Measurements from ENCODE around the gene SBK3. TPM values are rescaled to one million over a fixed set of nuclear protein-coding genes. Genes with fewer than 3 reads are reported as not detected.
A peak's percentile ranks its signal among the peaks of the same experiment; 100 is the strongest.

The SBK3 gene
- polyA plus RNA-seq, 1 of the 3 experiments (the other 2 are of a cell fraction): 0.03 TPM

GRCh38 chr19:55581823-55582223, 36.5 kb upstream of the SBK3 start:
- Histone ChIP-seq H3K9me2 (no peaks in the 10 kb centered on the region), H3K4me1 (ENCODE audit: control insufficient read depth in 1 of 2, insufficient read depth in 2 of 2, low read depth in 1 of 2, low read length in 1 of 2) (peaks cover 13 to 22% of the 10 kb centered on the region in 2 experiments; a peak in 2 of 4 replicates), H4K20me1 (ENCODE audit: insufficient read depth) (no peaks in the 10 kb centered on the region), H3K79me2 (ENCODE audit: insufficient read depth) (peaks cover 20% of the 10 kb centered on the region), H3K27me3 (ENCODE audit: insufficient read depth) (no peaks in the 10 kb centered on the region), H3K4me3 (ENCODE audit: low read depth in 2 of 2, low read length in 1 of 2) (no peak overlapping the region), H3K9me3 (no peaks in the 10 kb centered on the region), H3K4me2 (no peak overlapping the region), H2AFZ (ENCODE audit: low read depth) (no peak overlapping the region), H3F3A (replicated peaks; ENCODE audit: insufficient read depth) (peaks cover 16% of the 10 kb centered on the region), H3K27ac (ENCODE audit: low read depth in 2 of 2, low read length in 1 of 2) (no peak overlapping the region), H3K9ac (no peak overlapping the region), H3K36me3 (replicated peaks in 1 of 2; ENCODE audit: control insufficient read depth in 1 of 2, insufficient read depth in 2 of 2, low read length in 1 of 2) (peaks cover 0 to 7% of the 10 kb centered on the region in 2 experiments)
- TF ChIP-seq USF2 (IDR thresholded peaks at IDR 0.05; ENCODE audit: borderline replicate concordance, low read depth, low read length): no peak
- no peak for TF ChIP-seq MXI1 (IDR thresholded peaks at IDR 0.05; ENCODE audit: low read depth, low read length)
- no peak for TF ChIP-seq YY1 (IDR thresholded peaks at IDR 0.05; ENCODE audit: low read depth)
- ChIA-PET POLR2A (no interaction called here), CTCF (interaction anchor here (0.9 to 2.2 kb wide), 4 partner anchors 24 to 115 kb away, joined by 3 to 14 read pairs (median 4); partner anchors contain the start of gene ZNF865)
- WGBS (ENCODE audit: low lambda C conversion rate): 49% methylated on average over 6 of the region's 6 CpGs
- DNase-seq: no peak

GRCh38 chr19:55581145-55581822, 35.9 kb upstream of the SBK3 start:
- TF ChIP-seq SMC3 (IDR thresholded peaks at IDR 0.05; ENCODE audit: low read depth, low read length) (no peak), MEF2A (IDR thresholded peaks at IDR 0.05; ENCODE audit: borderline replicate concordance, low read depth) (no peak), EZH2phosphoT487 (IDR thresholded peaks at IDR 0.05; ENCODE audit: borderline replicate concordance, low read depth) (no peak), REST (IDR thresholded peaks at IDR 0.05; ENCODE audit: low read depth, low read length) (peak; percentile 97), GATA2 (CRISPR knock-in tag; IDR thresholded peaks at IDR 0.05) (no peak), FOSL2 (IDR thresholded peaks at IDR 0.05; ENCODE audit: borderline replicate concordance, low read depth) (no peak), FOXM1 (IDR thresholded peaks at IDR 0.05; ENCODE audit: low read depth) (no peak)
- Histone ChIP-seq H3K27ac (ENCODE audit: low read depth in 2 of 2, low read length in 1 of 2) (peak overlapping the region; percentile 73 to 76; a peak in 3 of 4 replicates), H3K27me3 (ENCODE audit: insufficient read depth) (no peaks in the 10 kb centered on the region), H3K4me2 (peak overlapping the region; percentile 99), H3K36me3 (replicated peaks in 1 of 2; ENCODE audit: control insufficient read depth in 1 of 2, insufficient read depth in 2 of 2, low read length in 1 of 2) (peaks cover 0 to 10% of the 10 kb centered on the region in 2 experiments), H3F3A (replicated peaks; ENCODE audit: insufficient read depth) (peaks cover 14% of the 10 kb centered on the region), H2AFZ (ENCODE audit: low read depth) (peak overlapping the region; percentile 100), H3K4me3 (ENCODE audit: low read depth in 2 of 2, low read length in 1 of 2) (peak overlapping the region; percentile 48 to 83), H3K79me2 (ENCODE audit: insufficient read depth) (peaks cover 20% of the 10 kb centered on the region), H4K20me1 (ENCODE audit: insufficient read depth) (no peaks in the 10 kb centered on the region), H3K4me1 (ENCODE audit: control insufficient read depth in 1 of 2, insufficient read depth in 2 of 2, low read depth in 1 of 2, low read length in 1 of 2) (peaks cover 7 to 18% of the 10 kb centered on the region in 2 experiments; a peak in 2 of 4 replicates), H3K9me3 (no peaks in the 10 kb centered on the region), H3K9me2 (no peaks in the 10 kb centered on the region), H3K9ac (peak overlapping the region; percentile 96; the same call in 1 of the 2 replicates)
- ChIA-PET CTCF (interaction anchor here (0.9 to 2.2 kb wide), 5 partner anchors 25 to 114 kb away, joined by 3 to 14 read pairs (median 3); partner anchors contain the start of gene ZNF865), POLR2A (interaction anchor here (0.6 to 1.1 kb wide), 4 partner anchors 19 to 61 kb away, joined by 3 to 8 read pairs (median 5); partner anchors contain the start of genes FIZ1 and ZNF524)
- no peak for DNase-seq
- WGBS (ENCODE audit: low lambda C conversion rate): 30% methylated on average over 12 of the region's 12 CpGs
